ENCODE results near the gene RICTOR. TPM values are rescaled to one million over a fixed set of nuclear protein-coding genes. Genes with fewer than 3 reads are reported as not detected.

Gene RICTOR
- total and polyA plus RNA-seq, 9 donors: 6.7 to 55.1 (median 41.5) TPM

GRCh38 chr5:38906503-38906902 lies 167.7 kb downstream of the RICTOR start:
- Histone ChIP-seq H3K4me1 (ENCODE audit: insufficient read depth) (no peaks in the 10 kb centered on the region), H3K4me3 (no peak overlapping the region), H3K27me3 (no peaks in the 10 kb centered on the region), H3K9me3 (no peaks in the 10 kb centered on the region), H3K27ac (no peak overlapping the region), H3K36me3 (no peaks in the 10 kb centered on the region)
- DNase-seq: no peak
- intact Hi-C loops (cut with DNase I): no loop called here
- no peak for TF ChIP-seq EP300 (IDR thresholded peaks at IDR 0.05)
- TF ChIP-seq, protein P1, sequence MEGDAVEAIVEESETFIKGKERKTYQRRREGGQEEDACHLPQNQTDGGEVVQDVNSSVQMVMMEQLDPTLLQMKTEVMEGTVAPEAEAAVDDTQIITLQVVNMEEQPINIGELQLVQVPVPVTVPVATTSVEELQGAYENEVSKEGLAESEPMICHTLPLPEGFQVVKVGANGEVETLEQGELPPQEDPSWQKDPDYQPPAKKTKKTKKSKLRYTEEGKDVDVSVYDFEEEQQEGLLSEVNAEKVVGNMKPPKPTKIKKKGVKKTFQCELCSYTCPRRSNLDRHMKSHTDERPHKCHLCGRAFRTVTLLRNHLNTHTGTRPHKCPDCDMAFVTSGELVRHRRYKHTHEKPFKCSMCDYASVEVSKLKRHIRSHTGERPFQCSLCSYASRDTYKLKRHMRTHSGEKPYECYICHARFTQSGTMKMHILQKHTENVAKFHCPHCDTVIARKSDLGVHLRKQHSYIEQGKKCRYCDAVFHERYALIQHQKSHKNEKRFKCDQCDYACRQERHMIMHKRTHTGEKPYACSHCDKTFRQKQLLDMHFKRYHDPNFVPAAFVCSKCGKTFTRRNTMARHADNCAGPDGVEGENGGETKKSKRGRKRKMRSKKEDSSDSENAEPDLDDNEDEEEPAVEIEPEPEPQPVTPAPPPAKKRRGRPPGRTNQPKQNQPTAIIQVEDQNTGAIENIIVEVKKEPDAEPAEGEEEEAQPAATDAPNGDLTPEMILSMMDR (IDR thresholded peaks at IDR 0.05): no peak
- TF ChIP-seq POLR2A (IDR thresholded peaks at IDR 0.05): no peak

DNA sequence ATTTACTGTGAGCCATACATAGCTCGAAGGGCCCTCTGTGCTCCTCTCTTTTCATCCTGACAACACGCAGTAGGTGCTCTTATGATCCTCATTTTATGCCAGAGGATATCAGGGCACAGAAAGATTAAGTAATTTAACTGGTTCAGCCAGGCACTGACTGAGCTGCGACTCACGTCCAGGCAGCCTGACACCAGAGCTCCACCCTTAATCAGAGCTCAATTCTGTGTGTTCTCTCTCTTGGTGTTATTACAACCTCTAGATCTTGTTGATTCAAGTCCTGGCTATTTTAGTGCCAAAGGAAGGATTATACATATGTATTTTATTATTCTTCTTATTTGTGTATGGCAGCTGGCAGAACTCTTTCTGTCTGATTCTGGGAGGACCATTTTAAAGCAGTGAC lies 168.7 kb downstream of the RICTOR start:
- intact Hi-C loops (cut with DNase I): no loop called here
- WGBS, 3 donors: 88 to 94% (median 94%) methylated on average over 4 of the region's 4 CpGs

DNA sequence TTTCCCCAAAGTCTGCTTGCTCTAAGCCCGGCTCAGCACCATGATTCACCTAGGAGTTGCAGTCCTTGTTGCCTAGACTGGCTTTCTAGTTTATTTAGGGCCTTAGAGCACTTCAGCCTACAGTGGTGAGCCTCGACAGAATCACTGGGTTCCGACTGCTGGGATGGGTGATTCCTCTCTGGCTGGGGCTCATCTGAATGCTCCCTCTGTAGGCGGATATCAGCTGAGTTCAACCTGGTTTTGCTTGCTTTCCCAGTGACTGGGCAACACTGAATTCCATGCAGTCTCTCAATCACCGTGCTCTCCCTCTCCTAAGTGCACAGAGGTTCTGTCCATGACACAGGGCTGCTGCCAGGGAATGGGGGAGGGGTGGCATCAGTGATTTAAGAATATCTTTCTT lies 174.3 kb downstream of the RICTOR start:
- Histone ChIP-seq H3K36me3 (no peaks in the 10 kb centered on the region), H3K27ac (no peak overlapping the region), H3K9me3 (no peaks in the 10 kb centered on the region), H3K27me3 (no peaks in the 10 kb centered on the region), H3K4me3 (no peak overlapping the region), H3K4me1 (ENCODE audit: insufficient read depth) (no peaks in the 10 kb centered on the region)
- no peak for TF ChIP-seq POLR2A (IDR thresholded peaks at IDR 0.05)
- TF ChIP-seq EP300 (IDR thresholded peaks at IDR 0.05): no peak
- TF ChIP-seq, protein P1 (IDR thresholded peaks at IDR 0.05): no peak
- DNase-seq: no peak
- intact Hi-C loops (cut with DNase I): no loop called here
- WGBS, 3 donors: 83 to 86% (median 85%) methylated on average over 5 of the region's 5 CpGs

More for the DNA sequence above, 168.7 kb downstream of the RICTOR start:
- Histone ChIP-seq H3K27me3 (no peaks in the 10 kb centered on the region), H3K27ac (no peak overlapping the region), H3K4me1 (ENCODE audit: insufficient read depth) (no peaks in the 10 kb centered on the region), H3K9me3 (no peaks in the 10 kb centered on the region), H3K36me3 (no peaks in the 10 kb centered on the region), H3K4me3 (no peak overlapping the region)
- TF ChIP-seq, protein P1 (IDR thresholded peaks at IDR 0.05): no peak
- TF ChIP-seq POLR2A (IDR thresholded peaks at IDR 0.05) (no peak), EP300 (IDR thresholded peaks at IDR 0.05) (no peak)
- no peak for DNase-seq

DNA sequence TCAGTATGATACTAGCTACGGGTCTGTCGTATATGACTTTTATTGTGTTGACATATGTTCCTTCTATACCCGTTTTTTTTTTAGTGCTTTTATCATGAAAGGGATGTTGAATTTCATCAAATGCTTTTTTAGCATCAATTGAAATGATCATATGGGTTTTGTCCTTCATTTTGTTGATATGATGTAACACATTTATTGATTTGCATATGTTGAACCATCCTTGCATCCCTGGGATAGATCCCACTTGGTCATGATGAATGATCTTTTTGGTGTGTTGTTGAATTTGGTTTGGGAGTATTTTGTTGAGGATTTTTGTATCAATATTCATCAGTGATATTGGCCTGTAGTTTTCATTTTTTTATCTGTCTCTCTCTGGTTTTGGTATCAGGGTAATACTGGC lies 177.4 kb downstream of the RICTOR start:
- no peaks in the 10 kb centered on the region for H3K9me3 ChIP-seq
- WGBS, 3 donors: 90 to 92% (median 91%) methylated on average over 3 of the region's 3 CpGs
- DNase-seq: no peak
- H3K27ac ChIP-seq: no peak overlapping the region
- H3K36me3 ChIP-seq: no peaks in the 10 kb centered on the region
- H3K27me3 ChIP-seq: no peaks in the 10 kb centered on the region
- H3K4me1 ChIP-seq (ENCODE audit: insufficient read depth): no peaks in the 10 kb centered on the region
- no peak for TF ChIP-seq POLR2A (IDR thresholded peaks at IDR 0.05)
- TF ChIP-seq, protein P1 (IDR thresholded peaks at IDR 0.05): no peak
- no peak for TF ChIP-seq EP300 (IDR thresholded peaks at IDR 0.05)
- H3K4me3 ChIP-seq: no peak overlapping the region
- intact Hi-C loops (cut with DNase I): no loop called here

DNA sequence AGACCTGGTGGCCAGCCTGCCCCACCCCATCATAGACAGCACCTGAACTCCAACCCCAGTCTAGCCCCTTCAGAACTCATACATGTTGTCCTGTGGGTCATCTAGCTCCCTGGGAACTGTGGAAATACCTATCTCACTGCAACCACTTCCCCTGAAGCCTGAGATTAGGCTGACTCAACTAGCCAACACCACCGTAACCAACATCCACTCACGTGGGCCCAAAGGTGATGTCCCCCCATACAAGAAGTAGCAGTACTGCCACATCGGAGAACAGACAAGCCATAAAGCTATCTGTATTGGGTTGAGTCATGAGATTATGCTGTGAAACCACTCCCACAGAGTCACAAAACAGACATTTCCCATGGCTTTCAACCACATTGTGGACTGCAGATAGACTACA lies 181.8 kb downstream of the RICTOR start:
- H3K36me3 ChIP-seq: no peaks in the 10 kb centered on the region
- WGBS, 3 donors: 96 to 97% (median 96%) methylated on average over 3 of the region's 3 CpGs
- no peaks in the 10 kb centered on the region for H3K4me1 ChIP-seq (ENCODE audit: insufficient read depth)
- no peaks in the 10 kb centered on the region for H3K27me3 ChIP-seq
- DNase-seq: no peak
- no peak for TF ChIP-seq EP300 (IDR thresholded peaks at IDR 0.05)
- TF ChIP-seq POLR2A (IDR thresholded peaks at IDR 0.05): no peak
- TF ChIP-seq, protein P1 (IDR thresholded peaks at IDR 0.05): no peak
- no peaks in the 10 kb centered on the region for H3K9me3 ChIP-seq
- no peak overlapping the region for H3K4me3 ChIP-seq
- no peak overlapping the region for H3K27ac ChIP-seq
- intact Hi-C loops (cut with DNase I): no loop called here

Measured in ovary (tissue), 9 donors.